PC-9 (cell line): ENCODE measurements around the gene CEP290. TPM values are rescaled to one million over a fixed set of nuclear protein-coding genes. Genes with fewer than 3 reads are reported as not detected.

ENCODE experiments used
- BruUV-seq: library from RNA; stranded (reverse); fragments of 400-500 nt; replicated peaks from 2 replicates; lab custom pipeline; 2021; lab: Mats Ljungman, UMichigan
- CTCF ChIA-PET: fragments of 300-600 bp; sonication (Branson Sonifier 250); formaldehyde crosslinking; loops from one replicate; lab custom pipeline; 2022; ENCODE audit warnings: antibody characterized with exemption; lab: Charles Lee
- POLR2A ChIA-PET: fragments of 300-600 bp; sonication (Branson Sonifier 250); formaldehyde crosslinking; loops from one replicate; lab custom pipeline; 2022; ENCODE audit warnings: antibody characterized with exemption; ENCODE audit not compliant: unreplicated experiment; lab: Charles Lee
- DNase-seq, 2 experiments: peaks; one replicate each; pipeline versions ENCODE4 v3.0.0 to v3.0.0-alpha.2; 2015 to 2022; ENCODE audit warnings: mixed read lengths in 1 of 2
- H2AFZ ChIP-seq: fragments of 200-600 bp; sonication (generic); 2 replicates; pipeline ENCODE4 v1.8.1; 2017; ENCODE audit warnings: antibody characterized with exemption
- H3F3A ChIP-seq: fragments of 200-600 bp; sonication (generic); 2 replicates; pipeline ENCODE4 v1.8.1; 2017; ENCODE audit warnings: antibody characterized with exemption, mild to moderate bottlenecking, low read depth; ENCODE audit not compliant: insufficient read depth
- H3K27ac ChIP-seq: fragments of 200-600 bp; sonication (generic); 2 replicates; pipeline ENCODE4 v1.6.1; 2016; ENCODE audit warnings: mixed run types
- H3K27me3 ChIP-seq: fragments of 200-600 bp; sonication (generic); 2 replicates; pipeline ENCODE4 v1.6.1; 2016; ENCODE audit warnings: low read depth, mixed run types; ENCODE audit not compliant: insufficient read depth
- H3K36me3 ChIP-seq: fragments of 200-600 bp; sonication (generic); 2 replicates; pipeline ENCODE4 v1.6.1; 2016; ENCODE audit warnings: low read depth, mixed run types
- H3K4me1 ChIP-seq: fragments of 200-600 bp; sonication (generic); replicated peaks from 2 replicates; pipeline ENCODE4 v1.6.1; 2016; ENCODE audit warnings: mixed run types; ENCODE audit not compliant: insufficient read depth
- H3K4me2 ChIP-seq: fragments of 200-600 bp; sonication (generic); 2 replicates; pipeline ENCODE4 v1.6.1; 2017; ENCODE audit warnings: mixed run types
- H3K4me3 ChIP-seq: fragments of 200-600 bp; sonication (generic); 2 replicates; pipeline ENCODE4 v1.6.1; 2016; ENCODE audit warnings: mixed run types
- H3K79me2 ChIP-seq: fragments of 200-600 bp; sonication (generic); 2 replicates; pipeline ENCODE4 v1.6.1; 2017; ENCODE audit warnings: low read depth, mixed run types
- H3K9me2 ChIP-seq: fragments of 200-600 bp; sonication (generic); 2 replicates; pipeline ENCODE4 v1.8.1; 2017; ENCODE audit warnings: mild to moderate bottlenecking; ENCODE audit not compliant: insufficient read depth
- H3K9me3 ChIP-seq: fragments of 200-600 bp; sonication (generic); 2 replicates; pipeline ENCODE4 v1.8.1; 2016; ENCODE audit warnings: low read depth; ENCODE audit not compliant: insufficient read depth
- H4K20me1 ChIP-seq: fragments of 200-600 bp; sonication (generic); 2 replicates; pipeline ENCODE4 v1.8.1; 2017; ENCODE audit not compliant: insufficient read depth
- CTCF ChIP-seq: fragments of 200-600 bp; sonication (generic); conservative IDR thresholded peaks from 2 replicates; pipeline ENCODE4 v1.6.1; 2017; ENCODE audit warnings: mixed run types, antibody characterized with exemption, mild to moderate bottlenecking, moderate library complexity
- EZH2 ChIP-seq: fragments of 200-600 bp; sonication (generic); IDR thresholded peaks from 2 replicates; pipeline ENCODE4 v1.8.0; 2017; ENCODE audit warnings: antibody characterized with exemption, low read depth
- intact Hi-C: fragments of 100-400 bp; cut with micrococcal nuclease; formaldehyde crosslinking; loops from one replicate; pipeline ENCODE4 v1.10.0; 2022; ENCODE audit not compliant: unreplicated experiment
- total RNA-seq: library from RNA; stranded (reverse); gene quantifications from 2 replicates; pipeline ENCODE4 v1.2.3, GENCODE V29; 2021

The CEP290 gene
- total RNA-seq, 1 experiment from 2014 or later = 21.9 TPM

- no peak overlapping the region for H3K27ac ChIP-seq
- intact Hi-C loops = no loop called here
- H3K27me3 ChIP-seq = no peaks in the 10 kb centered on the region
- TF ChIP-seq CTCF = no peak
- no peak for TF ChIP-seq EZH2
- DNase-seq = no peak
- H3F3A ChIP-seq = no peaks in the 10 kb centered on the region
- no peak overlapping the region for H3K4me2 ChIP-seq
- H3K36me3 ChIP-seq = 0 out of 2 replicates have a peak, but pooled peaks cover 6% of the 10 kb centered on the region
- no peak overlapping the region for H2AFZ ChIP-seq
- no peak overlapping the region for H3K4me3 ChIP-seq
- H4K20me1 ChIP-seq = no peaks in the 10 kb centered on the region
- ChIA-PET POLR2A (no interaction called here), CTCF (no interaction called here)
- no peaks in the 10 kb centered on the region for H3K9me2 ChIP-seq
- no TSS peak for BruUV-seq
- no peaks in the 10 kb centered on the region for H3K4me1 ChIP-seq
- no peaks in the 10 kb centered on the region for H3K9me3 ChIP-seq
- no peaks in the 10 kb centered on the region for H3K79me2 ChIP-seq
These were observed 48.3 kb downstream of the CEP290 start for GRCh38 chr12:88093573-88093972.

GRCh38 chr12:88092771-88093170 lies 49.1 kb downstream of the CEP290 start:
- ChIA-PET CTCF (interaction anchor here (0.7 kb wide), 1 partner anchor 56 kb away, joined by 3 read pairs; no protein-coding TSS in a partner anchor), POLR2A (no interaction called here)
- Histone ChIP-seq H3K27me3 (no peaks in the 10 kb centered on the region), H3K79me2 (no peaks in the 10 kb centered on the region), H3F3A (no peaks in the 10 kb centered on the region), H3K27ac (no peak overlapping the region), H3K4me2 (no peak overlapping the region), H3K4me1 (no peaks in the 10 kb centered on the region), H3K9me2 (no peaks in the 10 kb centered on the region), H3K36me3 (0 out of 2 replicates have a peak, but pooled peaks cover 6% of the 10 kb centered on the region), H3K4me3 (no peak overlapping the region), H4K20me1 (no peaks in the 10 kb centered on the region), H2AFZ (no peak overlapping the region), H3K9me3 (no peaks in the 10 kb centered on the region)
- no peak for TF ChIP-seq EZH2
- no peak for TF ChIP-seq CTCF
- DNase-seq = no peak
- intact Hi-C loops = no loop called here
- BruUV-seq = no TSS peak

GRCh38 chr12:88084210-88084609 lies 57.7 kb downstream of the CEP290 start:
- no peak for DNase-seq
- CTCF ChIA-PET = no interaction called here
- no peaks in the 10 kb centered on the region; the same call in 1 of the 2 replicates for H3K9me2 ChIP-seq
- H3K4me2 ChIP-seq = no peak overlapping the region
- TF ChIP-seq EZH2 (no peak), CTCF (no peak)
- H3K9me3 ChIP-seq = no peaks in the 10 kb centered on the region
- no peak overlapping the region for H3K4me3 ChIP-seq
- H3K4me1 ChIP-seq = no peaks in the 10 kb centered on the region
- peaks cover 7% of the 10 kb centered on the region; the same call in 1 of the 2 replicates for H3K36me3 ChIP-seq
- H3K27ac ChIP-seq = no peak overlapping the region
- H3K27me3 ChIP-seq = no peaks in the 10 kb centered on the region
- H2AFZ ChIP-seq = no peak overlapping the region
- intact Hi-C loops = no loop called here
- no TSS peak for BruUV-seq
- H3K79me2 ChIP-seq = no peaks in the 10 kb centered on the region
- H4K20me1 ChIP-seq = no peaks in the 10 kb centered on the region
- H3F3A ChIP-seq = no peaks in the 10 kb centered on the region
- POLR2A ChIA-PET = no interaction called here
